ENCODE data around the gene CNOT6L.

The CNOT6L gene

DNA sequence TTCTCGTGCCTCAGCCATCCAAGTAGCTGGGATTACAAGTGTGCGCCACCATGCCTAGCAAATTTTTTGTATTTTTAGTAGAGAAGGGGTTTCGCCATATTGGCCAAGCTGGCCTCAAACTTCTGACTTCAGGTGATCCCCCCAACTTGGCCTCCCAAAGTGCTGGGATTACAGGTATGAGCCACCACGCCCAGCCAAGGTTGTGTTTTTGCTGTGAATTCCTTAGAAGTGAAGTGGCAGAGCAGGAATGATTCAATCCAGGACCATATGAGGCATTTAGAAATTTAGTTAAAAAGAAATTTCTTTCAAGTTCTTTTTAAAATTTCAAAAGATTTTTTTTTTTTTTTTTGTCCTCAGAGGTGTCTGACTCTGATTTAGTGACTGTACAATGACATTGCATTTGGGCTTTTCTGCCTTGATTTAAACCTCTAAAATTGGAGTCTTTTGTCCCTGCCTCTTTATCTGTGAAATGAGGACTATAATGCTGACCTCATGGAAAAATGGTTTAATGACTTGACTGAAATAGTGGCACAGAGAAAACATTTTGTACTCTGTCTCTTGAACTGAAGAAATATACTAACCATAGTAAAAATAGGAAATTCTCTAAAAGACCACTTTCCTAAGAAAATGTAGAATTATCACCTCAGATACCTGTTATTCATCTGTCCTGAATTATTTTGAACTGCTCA is 153.6 kb downstream of the CNOT6L start:
- H3K36me3 ChIP-seq, result no peaks in the 10 kb centered on the region
- TF ChIP-seq, protein P1, sequence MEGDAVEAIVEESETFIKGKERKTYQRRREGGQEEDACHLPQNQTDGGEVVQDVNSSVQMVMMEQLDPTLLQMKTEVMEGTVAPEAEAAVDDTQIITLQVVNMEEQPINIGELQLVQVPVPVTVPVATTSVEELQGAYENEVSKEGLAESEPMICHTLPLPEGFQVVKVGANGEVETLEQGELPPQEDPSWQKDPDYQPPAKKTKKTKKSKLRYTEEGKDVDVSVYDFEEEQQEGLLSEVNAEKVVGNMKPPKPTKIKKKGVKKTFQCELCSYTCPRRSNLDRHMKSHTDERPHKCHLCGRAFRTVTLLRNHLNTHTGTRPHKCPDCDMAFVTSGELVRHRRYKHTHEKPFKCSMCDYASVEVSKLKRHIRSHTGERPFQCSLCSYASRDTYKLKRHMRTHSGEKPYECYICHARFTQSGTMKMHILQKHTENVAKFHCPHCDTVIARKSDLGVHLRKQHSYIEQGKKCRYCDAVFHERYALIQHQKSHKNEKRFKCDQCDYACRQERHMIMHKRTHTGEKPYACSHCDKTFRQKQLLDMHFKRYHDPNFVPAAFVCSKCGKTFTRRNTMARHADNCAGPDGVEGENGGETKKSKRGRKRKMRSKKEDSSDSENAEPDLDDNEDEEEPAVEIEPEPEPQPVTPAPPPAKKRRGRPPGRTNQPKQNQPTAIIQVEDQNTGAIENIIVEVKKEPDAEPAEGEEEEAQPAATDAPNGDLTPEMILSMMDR (IDR thresholded peaks at IDR 0.05; ENCODE audit: low read depth, low read length), result no peak
- no peaks in the 10 kb centered on the region for H3K27me3 ChIP-seq (ENCODE audit: insufficient read depth, low read depth, severe bottlenecking)
- no peaks in the 10 kb centered on the region for H3K9me3 ChIP-seq (ENCODE audit: severe bottlenecking)
- no peak overlapping the region for H3K27ac ChIP-seq
- H3K4me3 ChIP-seq (ENCODE audit: low read depth, low read length), result no peak overlapping the region
- DNase-seq, result no peak
